OCI-LY7 (cell line): Measurements from ENCODE around the gene FAM13A.

ENCODE experiments used
- CTCF ChIP-seq: fragments of 200-600 bp; sonication (generic); conservative IDR thresholded peaks from 2 replicates; pipeline ENCODE4 v1.5.1; 2014; ENCODE audit warnings: mild to moderate bottlenecking, antibody characterized with exemption, low read length, moderate library complexity, mixed read lengths
- EZH2phosphoT487 ChIP-seq: fragments of 200-600 bp; sonication (generic); IDR thresholded peaks from 2 replicates; pipeline ENCODE4 v1.6.1; 2018; ENCODE audit warnings: low read depth, borderline replicate concordance, mild to moderate bottlenecking, mixed run types, antibody characterized with exemption, low read length, moderate library complexity, mixed read lengths

GRCh38 chr4:89049853-89050252 lies 7.1 kb downstream of the FAM13A start:
- TF ChIP-seq CTCF: no peak
- no peak for TF ChIP-seq EZH2phosphoT487
